ENCODE results near the gene TAS2R31. TPM values are rescaled to one million over a fixed set of nuclear protein-coding genes. Genes with fewer than 3 reads are reported as not detected.

TAS2R31 gene
- total and polyA plus RNA-seq, 10 of the 15 experiments (the other 5 are each of a cell fraction or from before 2014, with no cell fraction given), result 0.09 to 4.9 (median 0.77) TPM

GRCh38 chr12:10989107-10989506 lies 42.1 kb downstream of the TAS2R31 start:
- ATAC-seq (no peak), FAIRE-seq (no peak), DNase-seq (ENCODE audit: low read depth, low spot score) (no peak)
- SMC1A ChIA-PET (ENCODE audit: uncharacterized antibody, unreplicated experiment), result interaction anchor here (0.9 kb wide), 1 partner anchor 9 kb away, joined by 3 read pairs; the partner anchor contains the start of gene TAS2R20
- no peaks in the 10 kb centered on the region for H3K9me3 ChIP-seq (replicated peaks; ENCODE audit: control insufficient read depth, insufficient read depth, low read length)
- POLR2A ChIA-PET, result no interaction called here
- RAD21 ChIA-PET (ENCODE audit: unreplicated experiment), result no interaction called here
- no peaks in the 10 kb centered on the region for H4K20me1 ChIP-seq (ENCODE audit: control insufficient read depth, insufficient read depth)
- no TSS peak for BruUV-seq (replicated peaks)
- CTCF ChIA-PET, result no interaction called here
- H3K36me3 ChIP-seq (ENCODE audit: control insufficient read depth in 2 of 2, insufficient read depth in 2 of 2, low read length in 1 of 2), result no peaks in the 10 kb centered on the region; a peak in 1 of 4 replicates
- no peak overlapping the region for H3K9ac ChIP-seq (ENCODE audit: control insufficient read depth, insufficient read depth, low read length)
- no peaks in the 10 kb centered on the region for H3K4me1 ChIP-seq (ENCODE audit: control insufficient read depth, insufficient read depth, low read length)
- H3K27me3 ChIP-seq (replicated peaks in 1 of 2; ENCODE audit: control insufficient read depth in 2 of 2, insufficient read depth in 2 of 2, low read length in 1 of 2), result no peaks in the 10 kb centered on the region
- no peak overlapping the region for H3K4me2 ChIP-seq (ENCODE audit: control insufficient read depth, insufficient read depth)
- no peak overlapping the region for H2AFZ ChIP-seq (ENCODE audit: control insufficient read depth, low read depth, low read length)
- 100% methylated on average over 2 of the region's 2 CpGs for WGBS (ENCODE audit: insufficient coverage, insufficient replicate concordance, low lambda C conversion rate, missing lambda C conversion rate)
- no peak overlapping the region for H3K4me3 ChIP-seq
- in situ Hi-C loops (cut with MboI), result no loop called here
- no peak overlapping the region for H3K27ac ChIP-seq (ENCODE audit: control insufficient read depth, insufficient read depth)
- no peaks in the 10 kb centered on the region for H3K79me2 ChIP-seq (ENCODE audit: control insufficient read depth, insufficient read depth, low read length)
- intact Hi-C loops (cut with micrococcal nuclease; ENCODE audit: unreplicated experiment), result no loop called here
- TF ChIP-seq YY1 (IDR thresholded peaks at IDR 0.05; ENCODE audit: low read depth, low read length) (no peak), E2F4 (IDR thresholded peaks at IDR 0.05; ENCODE audit: low read depth, low read length) (no peak), MTA2 (IDR thresholded peaks at IDR 0.05; ENCODE audit: low read depth) (no peak), ZNF592 (IDR thresholded peaks at IDR 0.05) (no peak), CUX1 (IDR thresholded peaks at IDR 0.05; ENCODE audit: insufficient replicate concordance, low read depth, low read length) (no peak), IKZF2 (IDR thresholded peaks at IDR 0.05) (no peak), WRNIP1 (IDR thresholded peaks at IDR 0.05; ENCODE audit: borderline replicate concordance, low read depth, low read length) (no peak), PKNOX1 (IDR thresholded peaks at IDR 0.05) (no peak), FOS (IDR thresholded peaks at IDR 0.05; ENCODE audit: borderline replicate concordance, extremely low read depth, insufficient read length) (no peak), POU2F2 (IDR thresholded peaks at IDR 0.05; ENCODE audit: borderline replicate concordance, low read depth, low read length) (no peak), IKZF1 (conservative IDR thresholded peaks at IDR 0.05) (no peak), SREBF2 (IDR thresholded peaks at IDR 0.05; ENCODE audit: low read length) (no peak), POLR2A (IDR thresholded peaks at IDR 0.05; ENCODE audit: low read depth, low read length) (no peak), PAX5 (IDR thresholded peaks at IDR 0.05; ENCODE audit: borderline replicate concordance, low read depth, low read length) (no peak), BACH1 (IDR thresholded peaks at IDR 0.05; ENCODE audit: borderline replicate concordance) (no peak)
